NT2/D1 (cell line): ENCODE results near the gene RGS17.

Source experiments
- SUZ12 ChIP-seq: IDR thresholded peaks from 2 replicates; pipeline ENCODE4 v1.6.1; 2011; ENCODE audit not compliant: insufficient read length, insufficient read depth; ENCODE audit errors: extremely low read depth
- YY1 ChIP-seq: IDR thresholded peaks from 2 replicates; pipeline ENCODE4 v1.6.1; 2011; ENCODE audit not compliant: insufficient read length, insufficient read depth
- ZNF274 ChIP-seq: IDR thresholded peaks from 2 replicates; pipeline ENCODE4 v1.6.1; 2011; ENCODE audit warnings: mild to moderate bottlenecking, low read depth, low read length

- TF ChIP-seq YY1: no peak
- TF ChIP-seq ZNF274: no peak
- TF ChIP-seq SUZ12: no peak
These were observed 99.6 kb downstream of the RGS17 start for GRCh38 chr6:153031335-153031955.
